ENCODE measurements around the gene ETHE1. TPM values are rescaled to one million over a fixed set of nuclear protein-coding genes. Genes with fewer than 3 reads are reported as not detected.

ETHE1 gene
- total RNA-seq, 1 experiment from 2014 or later = 43.6 TPM

- DNase-seq (ENCODE audit: low read depth, low spot score) = no peak
- in situ Hi-C loops (cut with HindIII; ENCODE audit: low pct_unique_long_range_greater_than_20kb, low sequenced_read_pairs) = no loop called here
These were observed 22.4 kb downstream of the ETHE1 start, which contains the start of gene PHLDB3 for GRCh38 chr19:43504426-43505185. PHLDB3 (minus strand) TSS chr19:43504746; CDS start chr19:43504118, 628 bp downstream.

GRCh38 chr19:43503501-43504425 is 23.2 kb downstream of the ETHE1 start:
- peak; percentile 93 for DNase-seq (ENCODE audit: low read depth, low spot score)
- in situ Hi-C loops (cut with HindIII; ENCODE audit: low pct_unique_long_range_greater_than_20kb, low sequenced_read_pairs) = no loop called here

GRCh38 chr19:43502419-43502976 is 24.5 kb downstream of the ETHE1 start:
- in situ Hi-C loops (cut with HindIII; ENCODE audit: low pct_unique_long_range_greater_than_20kb, low sequenced_read_pairs) = no loop called here
- DNase-seq (ENCODE audit: low read depth, low spot score) = no peak

GRCh38 chr19:43501661-43502418 is 25.2 kb downstream of the ETHE1 start:
- DNase-seq (ENCODE audit: low read depth, low spot score) = no peak
- in situ Hi-C loops (cut with HindIII; ENCODE audit: low pct_unique_long_range_greater_than_20kb, low sequenced_read_pairs) = no loop called here

GRCh38 chr19:43499042-43499441 is 28.0 kb downstream of the ETHE1 start:
- no peak for DNase-seq (ENCODE audit: low read depth, low spot score)
- in situ Hi-C loops (cut with HindIII; ENCODE audit: low pct_unique_long_range_greater_than_20kb, low sequenced_read_pairs) = no loop called here

GRCh38 chr19:43498233-43498842 is 28.7 kb downstream of the ETHE1 start:
- in situ Hi-C loops (cut with HindIII; ENCODE audit: low pct_unique_long_range_greater_than_20kb, low sequenced_read_pairs) = no loop called here
- DNase-seq (ENCODE audit: low read depth, low spot score) = no peak

GRCh38 chr19:43496960-43497359 is 30.0 kb downstream of the ETHE1 start:
- no peak for DNase-seq (ENCODE audit: low read depth, low spot score)
- in situ Hi-C loops (cut with HindIII; ENCODE audit: low pct_unique_long_range_greater_than_20kb, low sequenced_read_pairs) = no loop called here

- in situ Hi-C loops (cut with HindIII; ENCODE audit: low pct_unique_long_range_greater_than_20kb, low sequenced_read_pairs) = no loop called here
- DNase-seq (ENCODE audit: low read depth, low spot score) = no peak
These were observed 31.9 kb downstream of the ETHE1 start for GRCh38 chr19:43495082-43495481.

GRCh38 chr19:43490759-43491158 is 36.2 kb downstream of the ETHE1 start:
- in situ Hi-C loops (cut with HindIII; ENCODE audit: low pct_unique_long_range_greater_than_20kb, low sequenced_read_pairs) = no loop called here

GRCh38 chr19:43489979-43490599 is 36.9 kb downstream of the ETHE1 start:
- in situ Hi-C loops (cut with HindIII; ENCODE audit: low pct_unique_long_range_greater_than_20kb, low sequenced_read_pairs) = no loop called here
- DNase-seq (ENCODE audit: low read depth, low spot score) = no peak

More at GRCh38 chr19:43490759-43491158, 36.2 kb downstream of the ETHE1 start:
- no peak for DNase-seq (ENCODE audit: low read depth, low spot score)

- no peak for DNase-seq (ENCODE audit: low read depth, low spot score)
- in situ Hi-C loops (cut with HindIII; ENCODE audit: low pct_unique_long_range_greater_than_20kb, low sequenced_read_pairs) = no loop called here
These were observed 37.7 kb downstream of the ETHE1 start for GRCh38 chr19:43489310-43489709.

GRCh38 chr19:43488179-43488578 is 38.8 kb downstream of the ETHE1 start:
- in situ Hi-C loops (cut with HindIII; ENCODE audit: low pct_unique_long_range_greater_than_20kb, low sequenced_read_pairs) = no loop called here
- DNase-seq (ENCODE audit: low read depth, low spot score) = no peak

GRCh38 chr19:43486412-43486811 is 40.6 kb downstream of the ETHE1 start:
- DNase-seq (ENCODE audit: low read depth, low spot score) = no peak
- in situ Hi-C loops (cut with HindIII; ENCODE audit: low pct_unique_long_range_greater_than_20kb, low sequenced_read_pairs) = no loop called here

- DNase-seq (ENCODE audit: low read depth, low spot score) = no peak
- in situ Hi-C loops (cut with HindIII; ENCODE audit: low pct_unique_long_range_greater_than_20kb, low sequenced_read_pairs) = no loop called here
These were observed 41.0 kb downstream of the ETHE1 start for GRCh38 chr19:43485951-43486350.

GRCh38 chr19:43483281-43483680 is 43.7 kb downstream of the ETHE1 start:
- in situ Hi-C loops (cut with HindIII; ENCODE audit: low pct_unique_long_range_greater_than_20kb, low sequenced_read_pairs) = no loop called here

GRCh38 chr19:43482193-43482592 is 44.8 kb downstream of the ETHE1 start:
- in situ Hi-C loops (cut with HindIII; ENCODE audit: low pct_unique_long_range_greater_than_20kb, low sequenced_read_pairs) = no loop called here
- DNase-seq (ENCODE audit: low read depth, low spot score) = no peak

More at GRCh38 chr19:43483281-43483680, 43.7 kb downstream of the ETHE1 start:
- DNase-seq (ENCODE audit: low read depth, low spot score) = no peak

- DNase-seq (ENCODE audit: low read depth, low spot score) = no peak
- in situ Hi-C loops (cut with HindIII; ENCODE audit: low pct_unique_long_range_greater_than_20kb, low sequenced_read_pairs) = no loop called here
These were observed 45.3 kb downstream of the ETHE1 start for GRCh38 chr19:43481701-43482100.
